Myocyte (in vitro differentiated cells): ENCODE results near the gene C1S. TPM values are rescaled to one million over a fixed set of nuclear protein-coding genes. Genes with fewer than 3 reads are reported as not detected.
"Not testable (repeated sequence)": the region's sequence is repeated elsewhere in the genome, so short reads cannot be mapped to it uniquely, and the experiment has no call there.

Source experiments
- DNase-seq: peaks from one replicate; pipeline ENCODE4 v3.0.0-alpha.2; 2012; ENCODE audit warnings: low read depth
- total RNA-seq: library from RNA; depleted of rRNA; stranded (reverse); fragments of >200 nt; gene quantifications from 2 replicates; pipeline ENCODE4 v1.2.3, GENCODE V29; 2014

C1S gene
- total RNA-seq, 1 donor from 2014 or later, result 85.7 TPM

DNA sequence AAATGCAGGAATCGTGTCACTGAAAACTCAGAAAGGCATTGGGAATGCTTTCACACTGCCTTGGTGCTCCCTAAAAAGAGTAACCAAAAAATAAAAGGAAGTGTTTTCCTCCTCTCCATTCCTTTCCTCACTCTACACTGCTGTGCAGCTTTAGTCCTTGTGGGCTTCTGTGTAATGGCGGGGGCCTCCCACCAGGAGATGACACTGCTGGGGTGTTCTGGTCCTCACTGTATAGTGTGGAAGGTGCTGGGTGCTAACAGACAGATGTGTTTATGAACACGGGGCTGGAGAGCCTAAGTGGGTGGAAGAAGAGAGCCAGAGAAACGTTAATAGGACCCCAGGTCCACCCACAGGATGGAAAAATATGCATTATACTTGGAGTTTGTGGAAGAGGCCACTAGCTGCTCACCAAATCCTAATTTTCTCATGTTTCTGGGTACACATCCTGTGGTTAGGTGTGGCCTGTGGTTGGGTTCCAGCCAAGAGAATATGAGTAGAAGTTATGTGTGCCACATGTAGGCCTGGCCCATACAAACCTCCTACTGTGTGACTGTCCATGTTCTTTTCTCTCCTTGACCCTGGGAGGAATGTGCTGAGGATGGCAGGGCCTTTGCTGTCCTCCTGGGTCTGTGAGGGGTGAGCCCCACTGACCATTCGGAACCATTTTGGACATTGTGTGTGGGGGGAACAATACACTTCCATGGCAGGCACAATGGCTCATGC, 14.0 kb upstream of the C1S start:
- no peak for DNase-seq

DNA sequence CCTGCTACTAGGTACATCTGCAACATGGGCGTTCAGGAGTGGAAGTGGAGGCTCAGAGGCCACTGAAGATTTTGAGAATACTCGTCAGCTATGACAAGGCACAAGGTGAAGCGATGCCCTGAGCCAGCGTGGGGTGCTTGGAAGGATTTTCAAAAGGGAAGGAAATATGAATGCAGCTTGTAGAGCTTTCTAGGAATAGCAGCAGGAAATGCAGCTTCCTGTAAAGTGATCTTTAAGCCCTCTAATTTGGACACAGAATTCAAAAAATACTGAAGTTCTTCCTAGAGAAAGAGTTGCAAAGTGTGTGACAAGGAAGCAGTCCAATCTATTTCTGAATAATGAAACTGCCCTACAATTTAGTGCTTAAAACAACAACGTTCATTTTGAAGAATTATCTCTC, 13.2 kb upstream of the C1S start:
- no peak for DNase-seq

DNA sequence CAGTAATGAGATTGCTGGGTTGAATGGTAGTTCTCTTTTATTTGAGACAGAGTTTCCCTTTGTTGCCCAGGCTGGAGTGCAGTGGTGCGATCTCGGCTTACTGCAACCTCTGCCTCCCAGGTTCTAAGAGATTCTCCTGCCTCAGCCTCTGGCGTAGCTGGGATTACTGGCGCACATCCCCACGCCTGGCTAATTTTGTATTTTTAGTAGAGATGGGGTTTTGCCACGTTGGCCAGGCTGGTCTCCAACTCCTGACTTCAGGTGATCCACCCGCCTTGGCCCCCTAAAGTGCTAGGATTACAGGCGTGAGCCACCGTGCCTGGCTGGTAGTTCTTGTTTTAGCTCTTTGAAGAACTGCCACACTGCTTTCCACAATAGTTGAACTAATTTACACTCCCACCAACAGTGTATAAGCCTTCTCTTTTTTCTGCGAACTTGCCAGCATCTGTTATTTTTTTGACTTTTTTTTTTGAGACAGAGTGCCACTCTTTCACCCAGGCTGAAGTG, 11.0 kb upstream of the C1S start:
- not testable (repeated sequence) for DNase-seq

DNA sequence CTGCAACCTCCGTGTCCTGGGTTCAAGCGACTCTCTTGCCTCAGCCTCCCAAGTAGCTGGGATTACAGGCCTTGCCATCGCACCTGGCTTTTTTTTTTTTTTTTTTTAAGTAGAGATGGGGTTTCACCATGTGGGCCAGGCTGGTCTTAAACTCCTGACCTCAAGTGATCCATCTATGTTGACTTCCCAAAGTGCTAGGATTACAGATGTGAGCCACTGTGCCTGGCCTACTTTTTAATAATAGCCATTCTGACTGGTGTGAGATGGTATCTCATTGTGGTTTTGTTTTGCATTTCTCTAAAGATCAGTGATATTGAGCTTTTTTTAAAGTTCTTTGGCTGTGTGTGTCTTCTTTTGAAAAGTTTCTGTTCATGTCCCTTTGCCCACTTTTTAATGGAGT, 10.5 kb upstream of the C1S start:
- DNase-seq, result not testable (repeated sequence)

DNA sequence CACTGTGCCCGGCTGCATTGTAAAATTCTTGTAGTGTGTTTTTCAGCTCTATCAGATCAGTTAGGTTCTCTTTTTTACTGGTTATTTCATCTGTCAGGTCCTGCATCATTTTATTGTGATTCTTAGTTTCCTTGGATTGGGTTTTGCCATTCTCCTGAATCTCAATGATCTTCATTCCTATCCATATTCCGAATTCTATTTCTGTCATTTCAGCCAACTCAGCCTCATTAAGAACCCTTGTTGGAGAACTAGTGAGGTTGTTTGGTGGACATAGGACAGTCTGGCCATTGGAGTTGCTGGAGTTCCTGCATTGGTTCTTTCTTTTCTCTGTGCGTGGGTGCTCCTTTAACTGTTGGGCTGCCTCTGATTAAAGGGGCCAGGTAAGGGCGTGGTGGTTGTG, 5.6 kb upstream of the C1S start:
- no peak for DNase-seq

DNA sequence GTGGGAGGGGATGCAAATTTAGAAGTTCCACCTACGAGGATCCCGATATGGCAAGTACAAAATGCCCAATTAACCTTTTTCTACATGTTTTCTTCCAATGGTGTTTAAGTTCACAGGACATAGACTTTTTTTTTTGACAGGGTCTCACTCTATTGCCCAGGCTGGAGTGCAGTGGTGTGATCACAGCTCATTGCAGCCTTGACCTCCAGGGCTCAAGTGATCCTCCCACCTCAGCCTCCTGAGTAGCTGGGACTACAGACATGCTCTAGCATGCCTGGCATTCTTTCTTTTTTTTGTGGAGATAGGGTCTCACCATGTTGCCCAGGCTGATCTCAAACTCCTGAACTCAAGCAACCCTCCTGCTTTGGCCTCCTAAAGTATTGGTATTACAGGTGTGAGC, 4.8 kb upstream of the C1S start:
- not testable (repeated sequence) for DNase-seq

DNA sequence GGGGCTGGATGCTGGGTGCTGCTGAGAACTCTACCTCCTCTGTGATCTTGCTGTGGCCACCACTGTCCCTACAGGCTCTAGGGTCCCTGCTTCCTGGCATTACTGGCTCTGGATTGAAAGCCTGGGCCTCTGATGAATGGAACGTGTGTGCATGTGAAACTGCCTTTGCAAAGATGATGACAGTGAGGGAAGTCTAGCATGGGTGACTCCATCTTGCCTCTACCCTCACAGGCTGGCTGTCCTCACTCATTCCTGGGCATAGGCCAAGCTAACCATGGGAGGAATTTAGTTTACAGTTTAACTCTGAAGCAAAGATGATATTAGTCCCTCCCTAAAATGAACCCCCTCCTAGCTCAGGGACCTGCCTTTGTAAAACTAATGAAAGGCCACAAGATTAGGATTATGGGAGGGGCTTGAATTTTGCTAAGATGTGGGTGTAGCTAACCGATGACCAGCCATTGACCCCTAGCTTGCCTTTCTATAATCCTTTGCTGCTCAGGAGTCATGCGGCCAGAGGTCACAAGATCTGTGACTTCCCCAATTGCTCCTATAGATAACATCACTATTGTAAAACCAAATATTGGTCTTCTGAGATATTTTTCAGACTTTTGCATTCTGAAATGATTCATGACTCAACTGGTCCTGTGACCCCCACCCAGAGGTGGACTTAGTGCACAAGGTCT, 2.2 kb upstream of the C1S start:
- DNase-seq, result no peak

DNA sequence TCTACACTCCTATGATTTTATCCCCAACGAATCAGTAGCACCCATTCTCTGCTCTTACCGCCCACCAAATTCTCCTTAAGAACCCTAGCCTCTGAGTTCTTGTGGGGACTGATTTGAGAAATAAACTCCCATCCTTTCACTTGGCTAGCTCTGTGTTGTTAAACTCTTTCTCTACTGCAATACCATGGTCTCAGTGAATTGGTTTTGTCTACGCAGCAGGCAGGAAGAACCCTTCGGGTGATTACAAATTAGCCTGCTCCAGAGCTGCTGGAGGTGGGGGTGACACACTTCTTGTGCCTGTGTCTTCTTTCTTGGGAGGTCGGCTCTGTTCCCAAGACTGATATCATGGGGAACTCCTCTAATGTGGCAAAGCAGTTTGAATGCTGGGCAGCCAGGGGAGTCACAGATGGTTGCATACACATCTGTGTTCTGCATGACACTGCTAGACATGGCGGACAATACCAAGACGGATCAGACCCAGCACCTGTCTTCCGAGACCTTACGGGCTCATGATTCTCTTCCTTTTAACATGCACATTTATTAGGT, 1.6 kb upstream of the C1S start:
- no peak for DNase-seq

DNA sequence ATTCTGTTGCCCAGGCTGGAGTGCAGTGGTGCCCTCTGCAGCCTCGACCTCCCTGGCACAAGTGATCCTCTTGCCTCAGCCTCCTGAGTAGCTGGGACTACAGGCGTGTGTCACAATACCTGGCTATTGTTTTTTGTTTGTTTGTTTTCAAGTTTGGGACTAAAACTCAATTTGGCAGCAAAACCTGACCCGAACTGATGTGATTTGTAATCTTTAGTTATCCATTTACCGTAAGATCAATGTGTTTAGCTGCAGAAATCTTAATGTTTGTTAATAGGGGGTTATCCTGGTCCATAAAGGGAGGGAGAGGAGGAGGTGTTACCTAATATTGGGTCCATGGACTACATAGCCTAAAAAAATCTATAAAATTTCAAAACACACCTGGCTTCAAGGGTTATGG, 738 bp upstream of the C1S start:
- DNase-seq, result no peak

DNA sequence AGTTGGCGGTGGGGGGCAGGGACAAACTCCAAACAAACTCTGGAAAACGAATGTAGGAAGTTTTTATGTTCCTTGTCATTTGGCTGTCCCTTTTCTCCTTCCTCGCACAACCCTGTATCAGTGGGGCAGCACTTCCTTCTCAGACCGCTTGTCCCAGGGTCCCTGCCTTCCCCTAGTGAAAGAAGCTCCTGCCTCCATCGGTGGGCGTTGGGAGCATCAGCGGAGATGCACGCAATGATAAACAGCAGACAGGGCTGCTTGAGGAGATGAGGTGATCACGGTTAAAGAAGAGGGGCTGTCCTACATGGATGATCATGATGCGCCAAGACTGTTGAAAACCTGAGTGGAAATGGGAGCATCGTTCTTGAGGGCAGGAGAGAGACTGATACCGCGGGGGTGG, 620 bp downstream of the C1S start:
- DNase-seq, result no peak

DNA sequence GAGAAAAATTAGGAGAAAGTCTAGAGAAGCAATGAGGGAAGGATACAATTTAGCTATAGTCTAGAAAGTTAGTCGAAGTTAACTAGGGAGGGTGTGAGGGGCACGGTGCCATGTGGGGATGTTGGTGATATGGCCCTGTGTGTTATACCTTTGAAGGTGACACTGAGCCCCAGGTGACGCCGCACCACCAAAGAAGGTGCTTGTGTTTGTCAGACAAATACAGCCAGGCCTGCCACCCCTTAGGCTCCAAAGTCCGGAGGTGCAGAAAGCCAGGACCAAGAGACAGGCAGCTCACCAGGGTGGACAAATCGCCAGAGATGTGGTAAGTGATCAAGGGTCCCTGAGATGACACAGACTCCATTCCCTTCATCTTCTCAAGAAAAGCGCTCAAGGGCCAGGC, 1.1 kb downstream of the C1S start:
- no peak for DNase-seq

DNA sequence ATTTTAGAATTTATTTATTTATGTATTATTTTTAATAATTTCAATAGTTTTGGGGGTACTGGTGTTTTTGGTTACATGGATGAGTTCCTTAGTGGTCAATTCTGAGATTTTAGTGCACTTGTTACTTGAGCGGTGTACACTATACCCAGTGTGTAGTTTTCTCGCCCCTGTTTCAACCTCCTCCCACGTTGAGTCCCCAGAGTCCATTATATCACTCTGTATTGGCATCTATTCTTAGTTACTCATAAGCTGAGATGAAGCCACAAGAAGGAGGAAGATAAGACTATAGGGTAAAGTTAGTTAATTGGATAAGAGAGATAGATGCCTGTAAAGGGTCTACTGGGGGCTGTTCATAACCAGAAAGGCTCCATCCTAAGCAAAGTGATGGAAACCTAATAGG, 4.0 kb downstream of the C1S start:
- no peak for DNase-seq

DNA sequence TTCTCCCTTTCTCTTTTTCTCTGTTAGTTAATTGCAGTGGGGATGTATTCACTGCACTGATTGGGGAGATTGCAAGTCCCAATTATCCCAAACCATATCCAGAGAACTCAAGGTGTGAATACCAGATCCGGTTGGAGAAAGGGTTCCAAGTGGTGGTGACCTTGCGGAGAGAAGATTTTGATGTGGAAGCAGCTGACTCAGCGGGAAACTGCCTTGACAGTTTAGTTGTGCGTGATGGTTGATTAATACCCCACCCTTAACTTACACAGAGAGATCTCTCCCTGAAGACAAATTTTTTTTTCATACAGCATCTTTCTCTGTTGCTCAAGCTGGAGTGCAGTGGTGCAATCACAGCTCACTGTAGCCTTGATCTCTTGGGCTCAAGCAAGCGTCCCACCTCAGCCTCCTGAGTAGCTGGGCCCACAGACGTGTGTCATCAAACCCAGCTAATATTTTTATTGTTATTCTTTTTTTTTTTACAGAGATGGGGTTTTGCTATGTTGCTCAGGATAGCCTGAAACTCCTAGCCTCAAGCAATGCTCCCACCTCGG, 4.6 kb downstream of the C1S start:
- no peak for DNase-seq

DNA sequence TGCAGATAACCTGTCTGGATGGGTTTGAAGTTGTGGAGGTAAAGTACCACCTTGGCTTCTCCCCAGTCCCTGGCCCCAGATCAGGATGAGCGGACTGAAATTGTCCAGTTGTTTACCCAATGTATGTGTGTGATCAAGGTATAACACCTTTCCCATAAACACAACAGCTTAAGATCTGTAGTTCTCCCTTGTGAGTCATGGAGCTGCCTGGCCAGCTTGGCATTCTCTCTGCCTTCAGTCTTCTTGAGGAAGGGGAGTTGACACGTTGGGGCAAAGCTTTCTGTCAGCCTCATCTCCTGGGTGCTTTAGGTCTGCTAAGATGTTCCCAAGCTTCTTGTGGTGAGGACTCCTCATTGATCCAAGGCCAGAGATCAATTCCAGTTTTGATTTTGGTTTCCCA, 6.1 kb downstream of the C1S start:
- no peak for DNase-seq

DNA sequence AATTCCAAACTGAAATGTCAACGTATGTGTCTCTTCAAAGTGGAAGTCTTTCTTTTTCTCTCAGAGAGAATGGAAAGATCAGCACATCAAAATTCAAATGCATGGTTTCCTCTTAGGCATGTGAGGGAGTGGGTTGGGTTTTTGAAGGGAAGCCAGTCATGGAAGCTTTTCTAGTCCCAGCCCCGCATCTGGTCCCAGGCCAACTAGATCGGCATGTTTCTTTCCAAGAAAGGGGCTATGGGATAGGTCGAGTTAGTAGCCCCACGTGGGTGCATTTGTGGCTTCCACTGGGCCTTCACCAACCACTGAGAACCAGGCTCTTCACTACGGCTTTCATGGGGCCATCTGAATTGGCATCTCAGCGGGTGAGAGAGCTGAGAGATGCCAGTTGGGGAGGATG, 6.6 kb downstream of the C1S start:
- DNase-seq, result no peak

DNA sequence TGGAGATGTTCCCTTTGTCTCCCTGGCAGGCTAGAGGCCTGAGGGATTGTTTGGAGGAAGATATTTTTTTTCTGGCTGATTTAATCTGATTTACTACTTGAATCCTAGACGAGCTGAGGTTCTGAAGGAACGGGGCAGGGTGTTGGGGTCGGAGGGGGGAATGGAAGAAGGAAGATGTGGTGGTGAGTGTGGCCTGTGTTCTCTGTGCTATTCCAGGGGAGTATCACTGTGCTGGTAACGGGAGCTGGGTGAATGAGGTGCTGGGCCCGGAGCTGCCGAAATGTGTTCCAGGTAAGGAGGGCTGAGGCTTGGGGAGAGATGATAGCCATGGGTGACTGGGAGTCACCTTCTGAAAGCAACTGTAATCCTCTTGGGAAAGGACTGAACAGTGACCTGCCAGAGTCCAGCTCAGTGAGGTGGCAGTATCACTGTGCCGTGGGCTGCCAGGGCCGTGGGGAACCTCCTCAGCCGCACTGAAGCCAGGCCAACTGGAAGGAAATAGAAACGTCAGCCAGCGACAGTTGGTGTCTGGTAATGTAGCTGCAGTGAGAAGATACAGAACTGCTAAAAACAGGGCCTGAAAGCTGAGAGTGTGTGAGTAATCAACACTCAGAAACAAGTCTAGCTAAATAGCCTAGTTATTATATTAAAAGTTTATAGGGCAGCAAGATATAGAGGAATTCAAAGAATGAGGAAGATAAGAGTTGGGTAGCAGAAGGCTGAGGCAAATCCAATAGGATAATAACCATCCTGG, 7.9 kb downstream of the C1S start:
- DNase-seq, result peak; percentile 87

DNA sequence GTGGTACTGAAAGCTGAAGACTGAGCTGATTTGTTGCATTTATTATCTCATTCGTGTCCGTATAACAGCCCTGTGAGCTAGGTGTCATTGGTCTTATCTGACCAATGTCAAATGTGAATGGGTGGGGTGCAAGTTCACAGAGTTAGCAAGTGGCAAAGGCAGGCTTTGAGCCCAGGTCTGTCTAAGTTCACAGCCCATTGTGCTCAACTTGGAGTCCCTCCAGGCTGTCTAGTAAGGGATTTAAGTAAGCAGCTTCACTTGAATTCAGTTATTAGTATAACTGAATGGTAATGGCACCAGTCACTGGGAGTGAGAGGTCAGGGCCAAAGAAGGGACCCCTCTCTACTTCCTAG, 8.5 kb downstream of the C1S start:
- peak; percentile 50 for DNase-seq

DNA sequence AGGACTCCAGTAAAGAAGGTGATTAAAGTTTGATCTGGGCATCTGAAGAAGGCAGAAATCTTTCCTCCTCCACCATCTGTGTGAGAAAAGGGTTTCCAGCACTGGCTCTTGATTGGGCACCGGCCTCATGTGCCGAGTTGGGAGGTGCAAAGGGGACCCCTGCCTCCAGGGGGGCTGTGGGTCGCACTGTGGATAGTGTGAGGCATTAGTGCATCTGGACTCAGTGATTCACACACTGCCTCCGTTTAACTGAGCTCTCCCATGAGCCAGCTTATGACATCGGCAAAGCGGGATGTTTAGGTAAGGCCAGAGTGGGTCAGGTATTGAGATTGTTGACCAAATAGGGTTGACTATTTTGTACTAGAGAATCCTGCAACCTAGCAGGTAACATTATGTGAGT, 8.9 kb downstream of the C1S start:
- DNase-seq, result no peak

DNA sequence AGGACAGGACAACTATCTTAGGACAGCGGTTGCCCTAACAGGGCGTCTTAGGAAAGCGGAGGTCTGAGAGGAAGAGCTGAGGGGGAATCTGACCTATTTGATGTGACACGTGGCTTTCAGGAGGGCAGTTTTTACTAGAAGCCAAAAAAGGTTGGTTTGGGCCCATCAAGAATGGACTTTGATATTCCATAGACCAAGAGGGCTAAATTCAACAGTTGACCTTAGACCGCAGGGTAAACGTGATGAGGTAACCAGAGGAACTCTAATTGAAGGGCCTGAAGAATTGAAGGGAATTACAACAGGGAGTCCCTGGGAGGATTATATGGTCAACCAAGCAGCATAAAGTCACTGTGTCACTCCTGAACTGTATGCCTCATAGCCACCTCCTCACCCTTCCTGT, 11.5 kb downstream of the C1S start:
- no peak for DNase-seq

DNA sequence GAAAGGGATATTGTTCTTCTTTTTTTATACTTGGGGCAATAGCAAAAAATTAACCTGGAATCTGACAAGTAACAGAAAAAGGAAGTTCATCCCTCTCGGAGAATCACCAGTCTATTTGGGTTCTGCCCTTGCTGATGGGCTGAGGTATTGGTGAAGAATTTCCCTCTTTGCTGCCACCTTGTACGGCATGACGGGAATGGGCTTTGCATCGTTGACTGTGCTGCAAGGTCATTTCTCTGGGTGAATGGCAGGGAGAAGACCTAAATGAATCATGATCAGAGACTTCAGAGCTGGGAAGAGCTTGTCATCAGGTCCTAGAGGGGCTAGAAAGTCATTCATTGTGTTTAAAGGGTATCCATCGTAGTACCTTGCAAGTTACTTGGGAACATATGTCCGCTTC, 12.0 kb downstream of the C1S start:
- no peak for DNase-seq

DNA sequence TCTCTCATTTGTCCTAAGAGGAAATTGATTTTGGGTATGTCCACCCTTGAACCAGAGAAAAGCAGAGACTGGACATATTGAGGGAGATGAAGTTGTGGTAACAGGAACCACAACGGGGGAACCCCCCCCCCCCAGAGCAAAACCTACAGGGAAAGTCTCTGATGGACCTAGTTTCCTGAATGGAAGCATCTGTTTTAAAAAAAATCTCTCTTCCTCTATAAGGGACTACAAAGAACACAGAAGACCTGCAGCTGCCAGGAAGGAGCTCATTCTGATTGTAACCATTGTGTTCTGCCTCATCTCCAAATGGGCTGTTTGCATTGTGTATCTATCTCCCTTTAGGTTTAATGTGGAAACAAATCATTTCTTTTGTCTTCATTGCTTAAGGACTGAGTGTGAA, 13.4 kb downstream of the C1S start:
- no peak for DNase-seq

DNA sequence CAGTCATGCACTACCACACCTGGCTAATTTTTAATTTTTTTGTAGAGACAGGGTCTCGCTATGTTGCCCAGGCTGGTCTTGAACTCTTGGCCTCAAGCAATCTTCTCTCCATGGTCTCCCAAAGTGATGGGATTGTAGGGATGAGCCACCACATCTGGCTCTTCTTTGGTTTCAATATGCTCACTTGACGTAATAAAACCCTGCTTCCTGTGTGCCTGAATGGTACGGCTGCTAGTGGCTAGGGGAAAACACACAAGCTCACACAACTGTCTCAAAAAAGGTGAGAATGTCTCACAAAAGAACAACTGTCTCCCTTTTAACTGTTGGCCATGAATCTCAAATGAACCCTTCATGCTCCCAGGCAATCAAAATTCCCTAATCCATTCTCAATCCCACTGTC, 15.0 kb downstream of the C1S start:
- no peak for DNase-seq
